PFSK-1 (cell line): ENCODE data around the gene LRRC53.

ENCODE experiments used
- POLR2AphosphoS5 ChIP-seq: IDR thresholded peaks from 2 replicates; pipeline ENCODE4 v1.6.1; 2012; ENCODE audit warnings: low read depth, mild to moderate bottlenecking, control low read depth, low read length, moderate library complexity
- SIN3A ChIP-seq: IDR thresholded peaks from 2 replicates; pipeline ENCODE4 v1.6.1; 2012; ENCODE audit warnings: mild to moderate bottlenecking, low read length, moderate library complexity, borderline replicate concordance; ENCODE audit not compliant: insufficient read depth
- TAF1 ChIP-seq: IDR thresholded peaks from 2 replicates; pipeline ENCODE4 v1.6.1; 2012; ENCODE audit warnings: low read length, control low read depth, borderline replicate concordance; ENCODE audit not compliant: insufficient read depth
- TF ChIP-seq, protein P1 (sequence below), 2 experiments: IDR thresholded peaks; 2 replicates each; pipeline versions ENCODE4 v1.6.1 to v1.8.0; 2011 to 2012; ENCODE audit warnings: low read depth in 2 of 2, low read length in 2 of 2, control low read depth in 1 of 2, inconsistent platforms in 1 of 2, mild to moderate bottlenecking in 1 of 2, moderate library complexity in 1 of 2; ENCODE audit not compliant: insufficient read depth in 1 of 2

- TF ChIP-seq POLR2AphosphoS5 (no peak), SIN3A (no peak), TAF1 (no peak)
- TF ChIP-seq, protein P1, sequence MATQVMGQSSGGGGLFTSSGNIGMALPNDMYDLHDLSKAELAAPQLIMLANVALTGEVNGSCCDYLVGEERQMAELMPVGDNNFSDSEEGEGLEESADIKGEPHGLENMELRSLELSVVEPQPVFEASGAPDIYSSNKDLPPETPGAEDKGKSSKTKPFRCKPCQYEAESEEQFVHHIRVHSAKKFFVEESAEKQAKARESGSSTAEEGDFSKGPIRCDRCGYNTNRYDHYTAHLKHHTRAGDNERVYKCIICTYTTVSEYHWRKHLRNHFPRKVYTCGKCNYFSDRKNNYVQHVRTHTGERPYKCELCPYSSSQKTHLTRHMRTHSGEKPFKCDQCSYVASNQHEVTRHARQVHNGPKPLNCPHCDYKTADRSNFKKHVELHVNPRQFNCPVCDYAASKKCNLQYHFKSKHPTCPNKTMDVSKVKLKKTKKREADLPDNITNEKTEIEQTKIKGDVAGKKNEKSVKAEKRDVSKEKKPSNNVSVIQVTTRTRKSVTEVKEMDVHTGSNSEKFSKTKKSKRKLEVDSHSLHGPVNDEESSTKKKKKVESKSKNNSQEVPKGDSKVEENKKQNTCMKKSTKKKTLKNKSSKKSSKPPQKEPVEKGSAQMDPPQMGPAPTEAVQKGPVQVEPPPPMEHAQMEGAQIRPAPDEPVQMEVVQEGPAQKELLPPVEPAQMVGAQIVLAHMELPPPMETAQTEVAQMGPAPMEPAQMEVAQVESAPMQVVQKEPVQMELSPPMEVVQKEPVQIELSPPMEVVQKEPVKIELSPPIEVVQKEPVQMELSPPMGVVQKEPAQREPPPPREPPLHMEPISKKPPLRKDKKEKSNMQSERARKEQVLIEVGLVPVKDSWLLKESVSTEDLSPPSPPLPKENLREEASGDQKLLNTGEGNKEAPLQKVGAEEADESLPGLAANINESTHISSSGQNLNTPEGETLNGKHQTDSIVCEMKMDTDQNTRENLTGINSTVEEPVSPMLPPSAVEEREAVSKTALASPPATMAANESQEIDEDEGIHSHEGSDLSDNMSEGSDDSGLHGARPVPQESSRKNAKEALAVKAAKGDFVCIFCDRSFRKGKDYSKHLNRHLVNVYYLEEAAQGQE (IDR thresholded peaks at IDR 0.05; ENCODE audit: insufficient read depth in 1 of 2, low read depth in 2 of 2, low read length in 2 of 2), result no peak
Measured at GRCh38 chr1:74474585-74474984, 37.8 kb downstream of the LRRC53 start.
